ENCODE results near the gene JAK2. TPM values are rescaled to one million over a fixed set of nuclear protein-coding genes. Genes with fewer than 3 reads are reported as not detected.

The JAK2 gene
- total and polyA plus RNA-seq, 10 of the 15 experiments (the other 5 are each of a cell fraction or from before 2014, with no cell fraction given), result 4.1 to 22.9 (median 13.7) TPM

- no peak; the same call in 1 of the 2 replicates for TF ChIP-seq DPF2 (IDR thresholded peaks at IDR 0.05)
- no peak; the same call in none of the 2 replicates for TF ChIP-seq NR2F1 (conservative IDR thresholded peaks at IDR 0.05)
- TF ChIP-seq SMC3 (IDR thresholded peaks at IDR 0.05; ENCODE audit: borderline replicate concordance, low read length), result peak; percentile 18; the same call in 1 of the 2 replicates
- no peak for TF ChIP-seq KLF5 (IDR thresholded peaks at IDR 0.05; ENCODE audit: partially characterized antibody)
- TF ChIP-seq SPI1 (IDR thresholded peaks at IDR 0.05; ENCODE audit: borderline replicate concordance, insufficient read depth, low read depth, low read length), result no peak
- TF ChIP-seq ETV6 (conservative IDR thresholded peaks at IDR 0.05 in 1 of 2, IDR thresholded peaks at IDR 0.05 in 1 of 2; ENCODE audit: borderline replicate concordance in 1 of 2, low read depth in 1 of 2), result no peak
- no peak for TF ChIP-seq CHD4 (IDR thresholded peaks at IDR 0.05)
- 0 out of 2 replicates have a peak, but pooled peaks have one; percentile 50 for TF ChIP-seq NFIC (IDR thresholded peaks at IDR 0.05; ENCODE audit: low read depth, low read length)
- TF ChIP-seq POLR2AphosphoS2 (IDR thresholded peaks at IDR 0.05; ENCODE audit: low read depth, low read length), result no peak
- peak; percentile 4 for TF ChIP-seq BCL3 (IDR thresholded peaks at IDR 0.05; ENCODE audit: borderline replicate concordance, insufficient read depth, low read depth, low read length, poor library complexity, severe bottlenecking)
- no peak for TF ChIP-seq FOS (IDR thresholded peaks at IDR 0.05; ENCODE audit: borderline replicate concordance, extremely low read depth, insufficient read length)
- no peak for TF ChIP-seq JUND (IDR thresholded peaks at IDR 0.05; ENCODE audit: low read depth, low read length)
- no peak for TF ChIP-seq HDGF (IDR thresholded peaks at IDR 0.05)
- TF ChIP-seq SREBF2 (IDR thresholded peaks at IDR 0.05; ENCODE audit: low read length), result no peak
- TF ChIP-seq LARP7 (IDR thresholded peaks at IDR 0.05), result peak; percentile 76; the same call in 1 of the 2 replicates
- 0 out of 2 replicates have a peak, but pooled peaks have one; percentile 34 for TF ChIP-seq CBFB (IDR thresholded peaks at IDR 0.05; ENCODE audit: low read depth)
- TF ChIP-seq ZNF217 (IDR thresholded peaks at IDR 0.05), result 0 out of 2 replicates have a peak, but pooled peaks have one; percentile 85
- TF ChIP-seq ZNF622 (IDR thresholded peaks at IDR 0.05), result no peak
- no peak for TF ChIP-seq NFXL1 (IDR thresholded peaks at IDR 0.05; ENCODE audit: borderline replicate concordance)
- TF ChIP-seq IKZF1 (conservative IDR thresholded peaks at IDR 0.05), result no peak
- TF ChIP-seq EP300 (IDR thresholded peaks at IDR 0.05; ENCODE audit: borderline replicate concordance in 1 of 2, control insufficient read depth in 1 of 2, low read depth in 2 of 2, low read length in 2 of 2), result peak in 1 of 2 experiments; percentile 30; a peak in 1 of 4 replicates
- no peak for TF ChIP-seq EZH2 (IDR thresholded peaks at IDR 0.05; ENCODE audit: borderline replicate concordance, control insufficient read depth, low read depth, low read length)
- no peak for TF ChIP-seq EGR1 (IDR thresholded peaks at IDR 0.05; ENCODE audit: borderline replicate concordance in 1 of 2, low read depth in 2 of 2, low read length in 2 of 2)
- no peak for TF ChIP-seq BHLHE40 (IDR thresholded peaks at IDR 0.05; ENCODE audit: borderline replicate concordance in 1 of 2, low read depth in 2 of 2, low read length in 1 of 2)
- no peak for TF ChIP-seq MYB (IDR thresholded peaks at IDR 0.05; ENCODE audit: borderline replicate concordance, low read depth, low read length)
These were observed 554 bp downstream of the JAK2 start (continued) for GRCh38 chr9:4985386-4986266.
